ENCODE data around the gene SRCAP. TPM values are rescaled to one million over a fixed set of nuclear protein-coding genes. Genes with fewer than 3 reads are reported as not detected.

Gene SRCAP
- total and polyA plus RNA-seq, 2 of the 8 experiments (the other 6 are each of a cell fraction or from before 2014, with no cell fraction given), result 5.5 to 54.3 TPM

DNA sequence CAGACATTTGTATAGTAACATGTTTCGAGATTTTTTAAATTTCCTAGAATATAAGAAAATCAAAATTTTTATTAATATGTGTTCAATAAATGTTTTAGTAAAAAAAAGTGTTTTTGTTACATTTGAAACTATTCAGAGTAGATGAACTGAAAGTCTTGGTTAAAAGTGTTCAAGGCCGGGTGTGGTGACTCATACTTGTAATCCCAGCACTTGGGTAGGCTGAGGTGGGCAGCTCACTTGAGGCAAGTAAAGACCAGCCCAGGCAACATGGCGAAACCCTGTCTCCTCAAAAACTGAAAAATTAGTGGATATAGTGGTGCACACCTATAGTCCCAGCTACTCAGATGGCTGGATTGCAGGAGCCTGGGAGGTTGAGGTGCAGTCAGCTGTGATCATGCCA, 32.4 kb downstream of the SRCAP start:
- H3K4me1 ChIP-seq (replicated peaks in 1 of 4; ENCODE audit: control insufficient read depth in 3 of 4, insufficient read depth in 4 of 4, low read length in 3 of 4), result peaks cover 0 to 3% (median 3%) of the 10 kb centered on the region in 4 experiments; a peak in 2 of 7 replicates
- FAIRE-seq (no peak), DNase-seq (ENCODE audit: low read depth in 1 of 2, low spot score in 2 of 2) (no peak)
- H3K18ac ChIP-seq (ENCODE audit: extremely low read depth, low read length), result no peak overlapping the region
- no peak overlapping the region for H4K91ac ChIP-seq (replicated peaks; ENCODE audit: insufficient read length, low read length)
- H2BK5ac ChIP-seq (ENCODE audit: low read depth, low read length), result no peak overlapping the region
- no peaks in the 10 kb centered on the region for H3K23me2 ChIP-seq (ENCODE audit: low read depth, low read length)
- no peak overlapping the region for H2BK15ac ChIP-seq (ENCODE audit: low read length)
- no peak overlapping the region for H3K9ac ChIP-seq (replicated peaks in 1 of 4; ENCODE audit: extremely low read depth in 1 of 4, low read depth in 3 of 4, low read length in 3 of 4)
- CTCF ChIA-PET (ENCODE audit: partially characterized antibody), result no interaction called here
- H3K56ac ChIP-seq (replicated peaks; ENCODE audit: insufficient read length, low read depth, low read length), result no peak overlapping the region
- TF ChIP-seq RXRA (IDR thresholded peaks at IDR 0.05; ENCODE audit: insufficient read depth, low read depth, low read length), result no peak
- no peak for TF ChIP-seq CBX8 (IDR thresholded peaks at IDR 0.05; ENCODE audit: borderline replicate concordance, low read depth, low read length)
- TF ChIP-seq SUZ12 (IDR thresholded peaks at IDR 0.05; ENCODE audit: low read length), result no peak
- no peak for TF ChIP-seq TAF1 (IDR thresholded peaks at IDR 0.05; ENCODE audit: low read depth, low read length)
- no peak for TF ChIP-seq SP4 (IDR thresholded peaks at IDR 0.05; ENCODE audit: low read length)
- TF ChIP-seq TBP (IDR thresholded peaks at IDR 0.05; ENCODE audit: low read depth, low read length), result no peak
- TF ChIP-seq BACH1 (IDR thresholded peaks at IDR 0.05; ENCODE audit: low read length), result no peak
- TF ChIP-seq KDM4A (IDR thresholded peaks at IDR 0.05; ENCODE audit: low read depth, low read length, severe bottlenecking), result no peak
- TF ChIP-seq, protein P1, sequence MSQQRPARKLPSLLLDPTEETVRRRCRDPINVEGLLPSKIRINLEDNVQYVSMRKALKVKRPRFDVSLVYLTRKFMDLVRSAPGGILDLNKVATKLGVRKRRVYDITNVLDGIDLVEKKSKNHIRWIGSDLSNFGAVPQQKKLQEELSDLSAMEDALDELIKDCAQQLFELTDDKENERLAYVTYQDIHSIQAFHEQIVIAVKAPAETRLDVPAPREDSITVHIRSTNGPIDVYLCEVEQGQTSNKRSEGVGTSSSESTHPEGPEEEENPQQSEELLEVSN (IDR thresholded peaks at IDR 0.05), result no peak
- no peak for TF ChIP-seq CHD1 (IDR thresholded peaks at IDR 0.05; ENCODE audit: low read depth, low read length)
- no peak for TF ChIP-seq EZH2 (IDR thresholded peaks at IDR 0.05; ENCODE audit: low read depth, low read length, severe bottlenecking)
- TF ChIP-seq RNF2 (IDR thresholded peaks at IDR 0.05; ENCODE audit: borderline replicate concordance, low read depth, low read length, missing control alignments, poor library complexity, severe bottlenecking), result no peak
- no peaks in the 10 kb centered on the region for H3K27me3 ChIP-seq (replicated peaks in 1 of 4; ENCODE audit: control insufficient read depth in 3 of 4, extremely low read depth in 1 of 4, insufficient read depth in 3 of 4, low read length in 3 of 4)
- H4K20me1 ChIP-seq (replicated peaks in 1 of 2; ENCODE audit: control insufficient read depth in 1 of 2, insufficient read depth in 2 of 2, low read length in 2 of 2), result peaks cover 0 to 4% of the 10 kb centered on the region in 2 experiments
- H2AK5ac ChIP-seq (ENCODE audit: low read depth, low read length), result no peak overlapping the region
- no peak overlapping the region for H3K23ac ChIP-seq (ENCODE audit: insufficient read length)
- WGBS, 2 experiments (ENCODE audit: extremely low coverage in 1 of 2, insufficient coverage in 1 of 2, insufficient read length in 1 of 2, insufficient replicate concordance in 2 of 2, low coverage in 1 of 2, low lambda C conversion rate in 2 of 2, missing lambda C conversion rate in 1 of 2), result 84% methylated on average over 3 of the region's 3 CpGs; no CpG with 5 or more reads in 1 of the 2 experiments
- H3K4ac ChIP-seq (replicated peaks; ENCODE audit: insufficient read length, low read depth, low read length), result no peak overlapping the region
- POLR2A ChIA-PET (ENCODE audit: partially characterized antibody), result interaction anchor here (1.0 to 2.7 kb wide), 10 partner anchors 9 to 56 kb away, joined by 3 to 21 read pairs (median 4); partner anchors contain the start of genes PHKG2 and ZNF629
- H2BK12ac ChIP-seq (ENCODE audit: low read depth, low read length), result no peak overlapping the region
- no peak overlapping the region for H2AFZ ChIP-seq (ENCODE audit: low read length)
- H3K27ac ChIP-seq (ENCODE audit: low read depth, low read length), result no peak overlapping the region
- no peak overlapping the region for H3K14ac ChIP-seq (ENCODE audit: insufficient read length)
- no peak overlapping the region for H4K5ac ChIP-seq (ENCODE audit: insufficient read length, low read depth, low read length)
- no peaks in the 10 kb centered on the region for H3K9me3 ChIP-seq (ENCODE audit: insufficient read depth in 2 of 2, low read depth in 1 of 2, low read length in 1 of 2)
- H2BK20ac ChIP-seq (ENCODE audit: low read length), result no peak overlapping the region
- H3K79me2 ChIP-seq (ENCODE audit: control insufficient read depth in 1 of 2, insufficient read depth in 2 of 2, low read length in 2 of 2), result no peaks in the 10 kb centered on the region; a peak in 1 of 4 replicates
- H3K4me3 ChIP-seq (ENCODE audit: extremely low read depth in 1 of 4, insufficient read depth in 2 of 4, low read depth in 3 of 4, low read length in 4 of 4), result no peak overlapping the region
- H3K79me1 ChIP-seq (ENCODE audit: low read depth, low read length), result no peaks in the 10 kb centered on the region
- peaks cover 21 to 52% (median 41%) of the 10 kb centered on the region in 4 experiments for H3K36me3 ChIP-seq (ENCODE audit: control insufficient read depth in 2 of 4, insufficient read depth in 4 of 4, low read length in 3 of 4)
- H3K4me2 ChIP-seq (ENCODE audit: insufficient read depth in 1 of 2, low read depth in 2 of 2, low read length in 2 of 2), result no peak overlapping the region
- H2BK120ac ChIP-seq (replicated peaks; ENCODE audit: low read depth, low read length), result no peak overlapping the region
- no peak overlapping the region for H4K8ac ChIP-seq (ENCODE audit: extremely low read depth, insufficient read depth, low read length)

Data from H1 (cell line).